ENCODE measurements around the gene YAE1. TPM values are rescaled to one million over a fixed set of nuclear protein-coding genes. Genes with fewer than 3 reads are reported as not detected.

YAE1 gene
- total RNA-seq, 4 donors from 2014 or later = 13.3 to 18.5 (median 17.0) TPM

GRCh38 chr7:39592586-39592985 is 26.4 kb downstream of the YAE1 start:
- Histone ChIP-seq H3K36me3 (no peaks in the 10 kb centered on the region), H3K9me3 (no peaks in the 10 kb centered on the region), H3K27ac (replicated peaks in 1 of 4) (no peak overlapping the region), H3K4me3 (no peak overlapping the region), H3K4me1 (peaks cover 0 to 7% (median 3%) of the 10 kb centered on the region in 4 donors), H3K27me3 (no peaks in the 10 kb centered on the region)
- 52% methylated on average over 2 of the region's 2 CpGs for WGBS
- no peak for TF ChIP-seq EP300 (IDR thresholded peaks at IDR 0.05)
- no peak for TF ChIP-seq POLR2A (IDR thresholded peaks at IDR 0.05; ENCODE audit: low read depth)
- TF ChIP-seq CTCF (IDR thresholded peaks at IDR 0.05) = no peak
- no peak for TF ChIP-seq POLR2AphosphoS5 (IDR thresholded peaks at IDR 0.05)
- DNase-seq (ENCODE audit: extremely low spot score) = no peak
- intact Hi-C loops (cut with DNase I) = no loop called here

- Histone ChIP-seq H3K4me3 (no peak overlapping the region), H3K9me3 (no peaks in the 10 kb centered on the region), H3K27ac (replicated peaks in 1 of 4) (no peak overlapping the region), H3K4me1 (peaks cover 0 to 6% (median 0%) of the 10 kb centered on the region in 4 donors), H3K36me3 (no peaks in the 10 kb centered on the region), H3K27me3 (no peaks in the 10 kb centered on the region)
- intact Hi-C loops (cut with DNase I) = no loop called here
- WGBS = 52% methylated on average over 5 of the region's 5 CpGs
- TF ChIP-seq CTCF (IDR thresholded peaks at IDR 0.05) (no peak), POLR2A (IDR thresholded peaks at IDR 0.05; ENCODE audit: low read depth) (no peak), POLR2AphosphoS5 (IDR thresholded peaks at IDR 0.05) (no peak), EP300 (IDR thresholded peaks at IDR 0.05) (no peak)
- no peak for DNase-seq (ENCODE audit: extremely low spot score)
Observed at GRCh38 chr7:39594988-39595620, 28.9 kb downstream of the YAE1 start.

- H3K27me3 ChIP-seq = peaks cover 0 to 2% (median 0%) of the 10 kb centered on the region in 4 donors
- H3K4me1 ChIP-seq = no peaks in the 10 kb centered on the region
- H3K9me3 ChIP-seq = no peaks in the 10 kb centered on the region
- no peak for DNase-seq (ENCODE audit: extremely low spot score)
- WGBS = 43% methylated on average over 2 of the region's 2 CpGs
- no peak overlapping the region for H3K27ac ChIP-seq (replicated peaks in 1 of 4)
- H3K4me3 ChIP-seq = no peak overlapping the region
- no peaks in the 10 kb centered on the region for H3K36me3 ChIP-seq
- intact Hi-C loops (cut with DNase I) = no loop called here
- TF ChIP-seq POLR2AphosphoS5 (IDR thresholded peaks at IDR 0.05) (no peak), POLR2A (IDR thresholded peaks at IDR 0.05; ENCODE audit: low read depth) (no peak), EP300 (IDR thresholded peaks at IDR 0.05) (no peak), CTCF (IDR thresholded peaks at IDR 0.05) (no peak)
Observed at GRCh38 chr7:39602351-39602750, 36.1 kb downstream of the YAE1 start.

GRCh38 chr7:39603924-39604323 is 37.7 kb downstream of the YAE1 start:
- DNase-seq (ENCODE audit: extremely low spot score) = no peak
- H3K4me1 ChIP-seq = peaks cover under 1 to 2% (median 1%) of the 10 kb centered on the region in 4 donors
- no peak overlapping the region for H3K4me3 ChIP-seq
- TF ChIP-seq POLR2A (IDR thresholded peaks at IDR 0.05; ENCODE audit: low read depth) (no peak), EP300 (IDR thresholded peaks at IDR 0.05) (no peak), CTCF (IDR thresholded peaks at IDR 0.05) (no peak), POLR2AphosphoS5 (IDR thresholded peaks at IDR 0.05) (no peak)
- H3K27ac ChIP-seq (replicated peaks in 1 of 4) = no peak overlapping the region
- intact Hi-C loops (cut with DNase I) = no loop called here
- no peaks in the 10 kb centered on the region for H3K9me3 ChIP-seq
- peaks cover 0 to 8% (median 2%) of the 10 kb centered on the region in 4 donors for H3K27me3 ChIP-seq
- H3K36me3 ChIP-seq = no peaks in the 10 kb centered on the region

- peaks cover 8 to 13% (median 11%) of the 10 kb centered on the region in 4 donors for H3K4me1 ChIP-seq
- H3K4me3 ChIP-seq = no peak overlapping the region
- intact Hi-C loops (cut with DNase I) = no loop called here
- WGBS = 86% methylated on average over 1 of the region's 1 CpG
- H3K27ac ChIP-seq (replicated peaks in 1 of 4) = no peak overlapping the region
- H3K27me3 ChIP-seq = peaks cover 0 to 16% (median 5%) of the 10 kb centered on the region in 4 donors
- no peaks in the 10 kb centered on the region for H3K36me3 ChIP-seq
- TF ChIP-seq POLR2A (IDR thresholded peaks at IDR 0.05; ENCODE audit: low read depth) (no peak), EP300 (IDR thresholded peaks at IDR 0.05) (no peak), CTCF (IDR thresholded peaks at IDR 0.05) (no peak), POLR2AphosphoS5 (IDR thresholded peaks at IDR 0.05) (no peak)
- H3K9me3 ChIP-seq = no peaks in the 10 kb centered on the region
- DNase-seq (ENCODE audit: extremely low spot score) = no peak
Observed at GRCh38 chr7:39605087-39605486, 38.9 kb downstream of the YAE1 start.
